Left ventricle myocardium superior (tissue), 1 donor: Measurements from ENCODE around the gene LPAR3. TPM values are rescaled to one million over a fixed set of nuclear protein-coding genes. Genes with fewer than 3 reads are reported as not detected.

ENCODE experiments used
- ATAC-seq: fragments of 200-7000 bp; cut with Tn5 transposase; one replicate; pipeline ENCODE4 v1.9.1; 2020; ENCODE audit warnings: mild to moderate bottlenecking, moderate library complexity
- DNase-seq: peaks from one replicate; pipeline ENCODE4 v3.0.0-alpha.2; 2020
- intact Hi-C: fragments of 100-400 bp; cut with micrococcal nuclease; formaldehyde crosslinking; loops from one replicate; pipeline ENCODE4 v1.11.0; 2022
- total RNA-seq: library from RNA; stranded (reverse); fragmentation: NEBNext Ultra II Directional; extraction: Animal tissue kit (Norgen Biotek cat#: 25700); gene quantifications from one replicate; pipeline ENCODE4 v1.2.1, GENCODE V29; 2021
- donor health status: DM: no; HTN: yes; CAD: no; lungs with severe emphysema.

The LPAR3 gene
- total RNA-seq, 1 donor from 2014 or later, result 20.4 TPM

DNA sequence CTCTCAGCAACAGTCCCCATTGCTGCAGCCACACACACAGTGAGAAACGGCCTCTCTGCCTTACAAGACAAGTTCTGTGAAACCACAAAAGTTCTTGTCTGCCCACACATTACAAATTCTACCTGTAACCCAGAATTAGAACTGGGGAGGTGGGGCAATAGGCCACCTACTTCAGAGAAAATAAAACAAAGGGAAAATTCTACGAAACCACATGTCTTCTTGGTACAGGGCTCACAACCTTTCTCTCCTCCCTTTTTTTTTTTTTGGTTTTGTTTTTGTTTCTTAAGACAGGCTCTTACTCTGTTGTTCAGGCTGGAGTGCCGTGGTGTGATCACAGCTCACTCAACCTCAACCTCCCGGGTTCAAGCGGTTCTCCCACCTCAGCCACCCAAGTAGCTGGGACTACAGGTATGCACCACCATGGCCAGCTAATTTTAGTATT, 30.2 kb downstream of the LPAR3 start:
- ATAC-seq, result no peak
- no peak for DNase-seq
- intact Hi-C loops, result no loop called here

DNA sequence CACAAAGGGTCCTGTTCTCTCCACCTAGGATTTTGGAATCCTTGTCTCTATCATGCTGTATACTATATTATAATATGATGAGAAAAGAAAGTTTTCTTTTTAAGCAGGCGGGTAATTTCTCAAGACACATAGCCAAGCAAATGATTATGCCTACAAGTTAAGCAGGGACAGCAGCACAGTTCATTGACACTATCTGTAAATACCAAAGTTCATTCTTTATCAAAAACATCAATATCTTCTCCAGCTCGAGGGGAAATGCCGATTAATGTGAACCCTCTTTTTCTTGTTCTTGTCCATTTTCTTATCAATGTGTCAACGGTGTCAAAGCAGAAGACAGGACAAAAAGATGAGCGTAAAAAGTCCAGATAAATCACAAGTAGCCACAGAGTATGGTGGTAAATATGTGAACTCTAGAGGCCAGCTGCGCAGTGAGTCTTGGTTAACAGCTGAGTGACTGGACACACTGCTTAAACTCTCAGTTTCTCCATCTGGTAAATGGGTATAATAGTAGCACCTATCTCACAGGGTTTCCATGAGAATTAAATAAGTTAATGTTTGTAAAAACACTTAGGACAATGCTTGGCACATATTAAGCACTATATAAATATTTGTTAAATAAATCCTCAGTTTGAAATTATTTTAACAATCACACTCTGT, 30.9 kb downstream of the LPAR3 start:
- ATAC-seq, result no peak
- DNase-seq, result no peak
- intact Hi-C loops, result no loop called here

DNA sequence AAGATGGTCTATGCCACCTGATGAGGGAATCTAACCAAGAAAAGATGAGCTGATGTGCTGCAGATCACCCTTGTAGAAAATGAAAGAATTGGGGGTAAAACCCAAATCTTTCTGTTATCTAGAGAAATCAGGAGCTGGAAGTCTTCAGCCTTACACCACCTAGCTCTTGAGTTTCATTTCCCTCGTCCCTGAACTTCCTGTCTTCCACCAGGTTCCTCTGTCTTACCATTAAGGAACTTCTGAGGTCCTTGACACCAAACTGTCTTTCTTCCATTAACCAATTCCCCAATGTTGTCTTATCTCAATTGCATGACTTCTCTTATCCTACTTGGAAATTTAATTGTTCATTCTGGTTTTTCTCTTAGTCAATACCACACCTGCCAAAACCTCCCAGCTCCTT, 31.5 kb downstream of the LPAR3 start:
- intact Hi-C loops, result no loop called here
- no peak for ATAC-seq
- no peak for DNase-seq

DNA sequence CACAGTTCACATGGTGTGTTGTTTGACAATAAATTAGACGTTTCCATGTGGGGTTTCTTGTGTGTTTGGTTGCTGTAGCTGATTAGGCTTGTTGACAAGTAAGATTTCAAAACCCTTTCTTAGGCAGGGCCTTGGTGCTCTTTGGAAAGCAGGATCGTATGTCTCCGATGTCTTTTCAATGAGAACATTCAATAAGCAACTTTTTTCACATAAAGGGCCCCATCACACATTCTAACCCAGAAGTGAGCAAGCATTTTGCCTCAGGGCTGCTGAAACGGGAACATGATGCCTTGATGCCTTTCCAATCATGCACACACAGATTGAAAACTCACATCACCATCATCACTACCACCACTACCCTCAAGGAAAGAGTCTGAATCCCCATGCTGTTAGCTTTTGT, 33.1 kb downstream of the LPAR3 start:
- intact Hi-C loops, result no loop called here

DNA sequence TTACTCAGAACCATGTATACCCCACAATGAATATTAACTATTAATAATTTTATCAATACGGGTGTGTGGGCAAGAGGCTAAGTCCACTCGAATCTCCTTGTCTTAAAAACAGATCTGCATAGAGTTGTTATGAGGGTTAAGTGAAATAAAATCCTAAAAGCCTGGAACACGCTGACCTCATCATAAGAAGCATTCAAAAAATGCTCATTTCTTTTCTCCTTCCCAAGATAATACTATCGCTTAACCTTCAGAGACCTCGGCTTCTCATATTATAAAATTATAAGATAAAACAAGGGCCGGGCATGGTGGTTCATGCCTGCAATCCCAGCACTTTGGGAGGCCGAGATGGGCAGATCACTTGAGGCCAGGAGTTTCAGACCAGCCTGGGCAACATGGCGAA, 35.1 kb downstream of the LPAR3 start:
- intact Hi-C loops, result no loop called here
- ATAC-seq (no peak), DNase-seq (no peak)

More for the DNA sequence above, 33.1 kb downstream of the LPAR3 start:
- no peak for DNase-seq
- no peak for ATAC-seq

DNA sequence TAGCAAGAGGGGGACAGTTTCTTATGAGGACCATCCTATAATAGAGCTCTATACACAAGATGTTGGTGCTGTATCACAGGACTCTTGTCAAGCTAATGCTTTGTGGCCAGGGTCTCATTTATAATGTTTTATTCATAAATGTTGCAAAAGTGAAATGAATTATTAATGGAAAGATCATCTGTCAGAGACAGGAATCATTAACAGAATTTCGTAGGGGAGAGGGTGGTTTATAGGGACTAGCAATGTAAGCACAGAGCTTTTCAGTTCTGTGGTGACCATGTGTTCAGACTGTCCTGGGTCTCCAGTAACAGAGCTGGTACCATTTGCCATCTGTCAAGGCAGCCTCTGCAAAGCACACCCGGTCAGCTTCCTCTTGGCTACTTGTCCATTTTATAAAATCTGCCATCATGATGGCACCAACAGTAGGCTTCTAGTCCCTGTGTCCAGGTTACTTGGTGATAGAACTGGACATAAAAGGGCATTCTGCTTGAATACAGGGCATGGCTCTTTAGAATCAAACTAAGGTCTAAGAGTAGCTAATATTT, 36.2 kb downstream of the LPAR3 start:
- no peak for DNase-seq
- intact Hi-C loops, result no loop called here

DNA sequence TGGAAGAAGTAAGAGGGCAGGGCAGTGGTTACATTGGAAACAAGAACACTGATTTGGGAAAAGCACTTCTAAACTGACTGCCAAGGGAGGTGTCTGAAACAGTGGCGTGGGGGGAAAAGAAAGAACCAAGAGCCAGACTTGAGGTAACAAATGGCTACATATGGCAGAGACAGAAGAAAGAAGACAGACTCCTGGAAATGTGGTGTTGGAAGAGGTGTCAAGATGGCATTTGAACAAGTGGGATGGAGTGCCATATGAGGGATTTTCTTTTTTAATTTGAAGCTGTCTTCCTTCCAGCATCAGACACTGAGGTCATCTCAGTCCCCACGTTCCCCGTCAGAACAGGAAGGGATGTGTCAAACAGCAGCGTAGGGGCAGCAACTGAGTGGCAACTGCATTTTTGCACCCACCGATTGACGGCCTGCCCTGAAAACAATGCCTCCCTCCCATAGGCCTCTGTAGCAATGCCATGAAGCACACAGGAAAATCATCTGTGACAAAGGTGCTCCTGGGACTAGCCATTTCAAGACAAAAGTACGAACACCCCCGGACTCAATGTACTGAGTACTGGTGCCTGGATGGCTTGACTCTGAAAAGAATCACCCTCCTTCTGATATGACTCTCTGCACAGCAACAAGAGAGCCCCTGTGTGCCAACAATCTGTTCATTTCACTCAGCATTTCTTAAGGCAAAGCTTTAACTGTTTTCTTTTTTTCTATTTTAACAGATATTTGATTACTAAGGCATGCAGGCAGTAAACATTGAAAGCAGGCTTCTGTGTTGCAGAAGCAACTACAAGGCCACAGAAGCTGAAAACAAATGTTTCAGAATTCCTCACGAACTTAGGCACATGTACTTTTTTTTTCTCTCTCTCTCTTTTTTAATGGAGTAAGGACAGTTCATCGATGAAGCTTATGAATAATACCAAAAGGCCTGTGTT, 37.0 kb downstream of the LPAR3 start:
- ATAC-seq (peak; percentile 39), DNase-seq (no peak)
- intact Hi-C loops, result no loop called here

More for the DNA sequence above, 36.2 kb downstream of the LPAR3 start:
- ATAC-seq, result no peak

DNA sequence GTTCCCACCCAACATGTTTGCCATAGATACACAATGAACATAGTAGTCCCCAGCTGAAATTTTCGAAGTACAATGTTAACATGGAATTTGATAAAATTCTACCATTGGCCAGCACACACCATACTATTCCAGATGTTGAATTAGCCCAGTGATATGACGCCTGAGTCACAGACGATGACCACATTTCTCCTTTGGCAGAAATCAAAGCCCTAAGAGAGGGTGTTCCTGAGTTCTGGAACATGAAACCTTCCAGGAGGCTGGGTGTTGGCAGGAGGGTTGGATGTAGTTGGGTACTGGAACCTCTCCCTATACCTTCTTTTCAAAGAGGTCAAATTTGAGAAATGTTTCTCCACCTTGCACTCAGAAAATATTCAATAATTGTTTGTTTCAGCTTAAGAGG, 37.8 kb downstream of the LPAR3 start:
- ATAC-seq (peak; percentile 82), DNase-seq (no peak)
- intact Hi-C loops, result no loop called here

GRCh38 chr1:84853741-84854721, 39.0 kb downstream of the LPAR3 start:
- peak; percentile 25 for ATAC-seq
- intact Hi-C loops, result no loop called here
- no peak for DNase-seq

GRCh38 chr1:84851839-84852238, 41.2 kb downstream of the LPAR3 start:
- no peak for DNase-seq
- ATAC-seq, result no peak

GRCh38 chr1:84849357-84849975, 43.5 kb downstream of the LPAR3 start:
- ATAC-seq (no peak), DNase-seq (no peak)
- intact Hi-C loops, result no loop called here

More at GRCh38 chr1:84851839-84852238, 41.2 kb downstream of the LPAR3 start:
- intact Hi-C loops, result no loop called here

DNA sequence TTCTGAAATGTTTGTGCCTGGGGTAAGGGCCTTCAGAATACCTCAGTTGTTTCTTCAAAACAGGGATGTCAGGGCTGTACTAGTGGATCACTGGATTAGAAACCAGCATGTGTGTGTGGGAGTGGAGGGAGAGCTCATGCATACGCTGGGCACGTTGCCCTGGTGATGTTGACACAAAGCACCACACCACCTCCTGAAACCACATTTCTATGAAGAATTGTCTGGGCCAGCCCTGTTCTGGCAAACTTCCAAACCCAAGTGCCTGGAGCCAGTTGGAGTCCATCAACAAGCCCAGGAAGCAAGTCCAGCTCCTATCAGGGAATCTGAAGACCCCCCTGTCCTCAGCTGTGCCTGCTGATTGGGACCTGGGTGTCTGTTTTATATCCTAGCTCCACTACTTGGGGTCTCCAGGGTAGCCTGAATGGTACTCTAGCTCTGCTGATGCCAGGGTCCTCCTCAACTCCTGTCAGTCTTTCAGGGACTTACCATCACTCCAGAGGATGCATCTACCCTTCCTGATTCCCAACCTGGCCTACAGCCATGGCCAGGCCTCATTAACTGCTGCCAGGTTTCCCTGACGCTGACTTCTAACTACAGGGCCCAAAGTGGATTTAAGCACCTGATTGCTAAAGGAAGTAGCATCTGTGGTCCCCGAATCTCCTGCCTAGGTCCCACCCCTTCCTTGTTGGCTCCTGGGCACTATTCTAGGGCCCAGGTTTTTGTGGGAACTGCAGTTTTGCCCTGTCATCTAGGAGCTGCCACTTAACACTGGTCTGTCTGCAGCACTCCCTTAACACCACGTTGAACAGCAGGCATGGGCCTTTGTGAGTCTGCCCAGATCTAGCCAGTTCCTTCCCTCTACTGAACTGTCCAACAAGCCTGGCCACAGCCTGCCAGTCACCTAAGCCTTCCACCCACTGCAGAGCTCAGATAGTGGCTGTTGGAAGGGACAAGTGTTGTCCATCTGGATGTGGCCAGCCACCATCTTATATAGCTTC, 45.5 kb downstream of the LPAR3 start:
- ATAC-seq (peak; percentile 93), DNase-seq (peak; percentile 75)
- intact Hi-C loops, result no loop called here

DNA sequence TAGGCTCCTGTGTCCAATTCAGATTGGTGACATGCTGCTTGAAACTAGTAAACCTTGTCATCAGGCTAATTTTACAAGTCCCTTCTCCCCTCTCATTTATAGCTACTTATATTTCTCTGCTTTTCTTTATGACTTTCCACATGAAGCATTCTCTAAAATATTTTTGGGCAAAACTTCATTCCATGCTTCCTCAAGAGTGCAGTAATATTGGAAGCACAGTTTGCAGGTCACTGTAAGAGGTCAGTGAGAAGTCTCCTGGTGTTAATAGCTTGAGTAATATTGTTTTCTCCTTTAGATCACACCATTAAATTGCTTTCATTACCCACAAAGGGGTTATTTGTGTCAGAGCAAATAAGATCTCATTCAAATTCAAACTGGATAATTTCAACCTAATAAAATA, 46.6 kb downstream of the LPAR3 start:
- DNase-seq (no peak), ATAC-seq (no peak)
- intact Hi-C loops, result no loop called here

GRCh38 chr1:84845357-84845756, 47.6 kb downstream of the LPAR3 start:
- ATAC-seq (no peak), DNase-seq (no peak)
- intact Hi-C loops, result no loop called here

GRCh38 chr1:84844094-84844493, 48.9 kb downstream of the LPAR3 start:
- ATAC-seq, result no peak
- intact Hi-C loops, result no loop called here
- no peak for DNase-seq

- DNase-seq (no peak), ATAC-seq (no peak)
- intact Hi-C loops, result no loop called here
Observed at GRCh38 chr1:84842748-84843231, 50.2 kb downstream of the LPAR3 start.

- DNase-seq (no peak), ATAC-seq (no peak)
- intact Hi-C loops, result no loop called here
Observed at GRCh38 chr1:84841971-84842370, 51.0 kb downstream of the LPAR3 start.
